GM23338 (cell line): ENCODE measurements around the gene SUGCT. TPM values are rescaled to one million over a fixed set of nuclear protein-coding genes. Genes with fewer than 3 reads are reported as not detected.
"Not testable (repeated sequence)": the region's sequence is repeated elsewhere in the genome, so short reads cannot be mapped to it uniquely, and the experiment has no call there.

Experiments
- ATAC-seq: fragments of 200-7000 bp; cut with Tn5 transposase; 3 replicates; pipeline ENCODE4 v1.9.1; 2020
- DNase-seq: peaks from one replicate; pipeline ENCODE4 v3.0.0-alpha.2; 2015; ENCODE audit warnings: low spot score
- H2AFZ ChIP-seq: fragments of 200-600 bp; sonication (generic); 2 replicates; pipeline ENCODE4 v1.8.0; 2016; ENCODE audit warnings: antibody characterized with exemption, mild to moderate bottlenecking, moderate library complexity
- H3F3A ChIP-seq: fragments of 200-600 bp; sonication (generic); replicated peaks from 2 replicates; pipeline ENCODE4 v1.8.0; 2017; ENCODE audit warnings: antibody characterized with exemption, mixed run types, low read depth
- H3K27ac ChIP-seq: fragments of 200-600 bp; sonication (generic); 2 replicates; pipeline ENCODE4 v1.6.1; 2016; ENCODE audit warnings: low read depth
- H3K27me3 ChIP-seq: fragments of 200-600 bp; sonication (generic); 2 replicates; pipeline ENCODE4 v1.8.0; 2016; ENCODE audit warnings: mild to moderate bottlenecking, mixed run types, moderate library complexity; ENCODE audit not compliant: insufficient read depth
- H3K36me3 ChIP-seq: fragments of 200-600 bp; sonication (generic); 2 replicates; pipeline ENCODE4 v1.8.0; 2016; ENCODE audit warnings: mild to moderate bottlenecking; ENCODE audit not compliant: insufficient read depth
- H3K4me1 ChIP-seq: fragments of 200-600 bp; sonication (generic); 2 replicates; pipeline ENCODE4 v1.8.0; 2016; ENCODE audit warnings: mild to moderate bottlenecking, moderate library complexity; ENCODE audit not compliant: insufficient read depth
- H3K4me2 ChIP-seq: fragments of 200-600 bp; sonication (generic); 2 replicates; pipeline ENCODE4 v1.7.1; 2017; ENCODE audit warnings: mixed run types
- H3K4me3 ChIP-seq: fragments of 200-600 bp; sonication (generic); 2 replicates; pipeline ENCODE4 v1.6.1; 2016; ENCODE audit warnings: mixed run types
- H3K79me2 ChIP-seq: fragments of 200-600 bp; sonication (generic); replicated peaks from 2 replicates; pipeline ENCODE4 v1.8.0; 2017; ENCODE audit warnings: mild to moderate bottlenecking; ENCODE audit not compliant: insufficient read depth
- H3K9me2 ChIP-seq: fragments of 200-600 bp; sonication (generic); 2 replicates; pipeline ENCODE4 v1.8.0; 2017; ENCODE audit not compliant: insufficient read depth
- H4K20me1 ChIP-seq: fragments of 200-600 bp; sonication (generic); replicated peaks from 2 replicates; pipeline ENCODE4 v1.8.0; 2017; ENCODE audit warnings: mild to moderate bottlenecking; ENCODE audit not compliant: insufficient read depth
- H3K27ac Mint-ChIP-seq: 2 replicates; pipeline ENCODE4 v1.8.0; 2020; ENCODE audit warnings: inconsistent platforms, mild to moderate bottlenecking, moderate library complexity, mixed read lengths
- H3K27me3 Mint-ChIP-seq: 3 replicates; pipeline ENCODE4 v1.8.0; 2022; ENCODE audit warnings: low read depth, mild to moderate bottlenecking, moderate library complexity, mixed read lengths, inconsistent platforms; ENCODE audit not compliant: insufficient read depth, poor library complexity
- H3K36me3 Mint-ChIP-seq: 3 replicates; pipeline ENCODE4 v1.8.0; 2021; ENCODE audit warnings: low read depth, mild to moderate bottlenecking, inconsistent platforms, moderate library complexity, mixed read lengths
- H3K4me1 Mint-ChIP-seq: 3 replicates; pipeline ENCODE4 v1.8.0; 2020; ENCODE audit warnings: mild to moderate bottlenecking, inconsistent platforms, mixed read lengths
- H3K4me3 Mint-ChIP-seq: 3 replicates; pipeline ENCODE4 v1.8.0; 2021; ENCODE audit warnings: moderate library complexity, mild to moderate bottlenecking, inconsistent platforms, mixed read lengths
- H3K9me3 Mint-ChIP-seq: 3 replicates; pipeline ENCODE4 v1.8.0; 2020; ENCODE audit warnings: moderate library complexity, mild to moderate bottlenecking, inconsistent platforms, mixed read lengths
- JUNB ChIP-seq: IDR thresholded peaks from one replicate; pipeline ENCODE4 v1.6.1; 2016; ENCODE audit warnings: antibody characterized with exemption; ENCODE audit not compliant: unreplicated experiment
- NANOG ChIP-seq: IDR thresholded peaks from 2 replicates; pipeline ENCODE4 v1.6.1; 2016; ENCODE audit warnings: antibody characterized with exemption, borderline replicate concordance
- ZNF462 ChIP-seq: fragments of 250-450 bp; sonication (Bioruptor Pico); IDR thresholded peaks from 2 replicates; pipeline ENCODE4 v1.5.0; 2020; ENCODE audit warnings: mild to moderate bottlenecking, moderate library complexity
- polyA plus RNA-seq: library from polyadenylated mRNA; unstranded; fragments of >200 nt; fragmentation: Nextera tagmentation; extraction: Ambion mirVana; gene quantifications from 2 replicates; pipeline ENCODE4 v1.2.1, GENCODE V29; 2016
- total RNA-seq: library from RNA; depleted of rRNA; stranded (reverse); fragments of >200 nt; shearing (Covaris generic); gene quantifications from 2 replicates; pipeline ENCODE4 v1.2.3, GENCODE V29; 2014

Gene SUGCT
- total and polyA plus RNA-seq, 2 experiments from 2014 or later = 4.2 to 5.6 TPM

GRCh38 chr7:40137563-40137962 is 2.8 kb downstream of the SUGCT start:
- Histone ChIP-seq H2AFZ (no peak overlapping the region), H3K4me1 (peaks cover 6% of the 10 kb centered on the region; the same call in 1 of the 2 replicates), H3K79me2 (peaks cover 15% of the 10 kb centered on the region), H3K27ac (no peak overlapping the region), H3K36me3 (no peaks in the 10 kb centered on the region), H3K9me2 (no peaks in the 10 kb centered on the region), H3K4me2 (no peak overlapping the region), H4K20me1 (no peaks in the 10 kb centered on the region; the same call in 1 of the 2 replicates), H3K27me3 (peaks cover 17% of the 10 kb centered on the region), H3K4me3 (no peak overlapping the region), H3F3A (no peaks in the 10 kb centered on the region)
- DNase-seq = no peak
- ATAC-seq = no peak
- no peak for TF ChIP-seq ZNF462 (CRISPR knock-in tag)
- no peaks in the 10 kb centered on the region for H3K9me3 Mint-ChIP-seq
- H3K27ac Mint-ChIP-seq = no peak overlapping the region
- H3K36me3 Mint-ChIP-seq = peaks cover 3% of the 10 kb centered on the region; the same call in 1 of the 3 replicates
- peaks cover 13% of the 10 kb centered on the region for H3K27me3 Mint-ChIP-seq
- peaks cover 4% of the 10 kb centered on the region; the same call in 2 of the 3 replicates for H3K4me1 Mint-ChIP-seq
- no peak overlapping the region for H3K4me3 Mint-ChIP-seq

- H3K27ac Mint-ChIP-seq = no peak overlapping the region
- peaks cover 4% of the 10 kb centered on the region; the same call in 1 of the 3 replicates for H3K4me1 Mint-ChIP-seq
- peaks cover 3% of the 10 kb centered on the region; the same call in 1 of the 3 replicates for H3K36me3 Mint-ChIP-seq
These were observed 4.2 kb downstream of the SUGCT start for GRCh38 chr7:40138973-40139372.

GRCh38 chr7:40139891-40140290 is 5.1 kb downstream of the SUGCT start:
- H2AFZ ChIP-seq, H3K27ac Mint-ChIP-seq, H4K20me1 ChIP-seq, H3K9me3 Mint-ChIP-seq, H3K79me2 ChIP-seq, H3K36me3 ChIP-seq, H3F3A ChIP-seq, H3K4me1 ChIP-seq, H3K4me1 Mint-ChIP-seq, H3K4me3 Mint-ChIP-seq, H3K4me2 ChIP-seq, H3K9me2 ChIP-seq, ATAC-seq, H3K27ac ChIP-seq, H3K36me3 Mint-ChIP-seq, H3K4me3 ChIP-seq, DNase-seq: not testable (repeated sequence)
- peaks cover 17% of the 10 kb centered on the region for H3K27me3 ChIP-seq
- peaks cover 11% of the 10 kb centered on the region for H3K27me3 Mint-ChIP-seq

More at GRCh38 chr7:40138973-40139372, 4.2 kb downstream of the SUGCT start:
- no peaks in the 10 kb centered on the region for H4K20me1 ChIP-seq
- H3K4me3 Mint-ChIP-seq = no peak overlapping the region
- no peaks in the 10 kb centered on the region for H3K9me3 Mint-ChIP-seq
- no peak overlapping the region for H3K4me2 ChIP-seq
- no peak for TF ChIP-seq JUNB
- TF ChIP-seq NANOG = no peak
- no peak for DNase-seq
- H3K27me3 Mint-ChIP-seq = peaks cover 13% of the 10 kb centered on the region
- H3K36me3 ChIP-seq = no peaks in the 10 kb centered on the region
- no peak overlapping the region for H3K27ac ChIP-seq
- peaks cover 17% of the 10 kb centered on the region for H3K27me3 ChIP-seq
- no peak overlapping the region for H2AFZ ChIP-seq
- H3K79me2 ChIP-seq = peaks cover 1% of the 10 kb centered on the region
- ATAC-seq = no peak
- H3K4me1 ChIP-seq = no peaks in the 10 kb centered on the region; the same call in 1 of the 2 replicates
- H3F3A ChIP-seq = no peaks in the 10 kb centered on the region
- no peak overlapping the region for H3K4me3 ChIP-seq
- H3K9me2 ChIP-seq = no peaks in the 10 kb centered on the region

GRCh38 chr7:40141916-40142315 is 7.1 kb downstream of the SUGCT start:
- not testable (repeated sequence) for H3K27me3 Mint-ChIP-seq, H2AFZ ChIP-seq, H3K4me1 Mint-ChIP-seq, H3K4me3 ChIP-seq, H3K27me3 ChIP-seq, H3K27ac ChIP-seq, DNase-seq, H3K27ac Mint-ChIP-seq, H3K4me2 ChIP-seq, H3F3A ChIP-seq, H3K4me1 ChIP-seq, H4K20me1 ChIP-seq, H3K79me2 ChIP-seq, H3K4me3 Mint-ChIP-seq, ATAC-seq, H3K9me2 ChIP-seq
- Mint-ChIP-seq H3K9me3 (peaks cover 14% of the 10 kb centered on the region), H3K36me3 (peaks cover 20% of the 10 kb centered on the region)
- peaks cover 12% of the 10 kb centered on the region for H3K36me3 ChIP-seq
